Fibroblast of villous mesenchyme (primary cell): Measurements from ENCODE around the gene EIF4G3. TPM values are rescaled to one million over a fixed set of nuclear protein-coding genes. Genes with fewer than 3 reads are reported as not detected.
A peak's percentile ranks its signal among the peaks of the same experiment; 100 is the strongest.

Source experiments
- DNase-seq: peaks from one replicate; pipeline ENCODE4 v3.0.0-alpha.2; 2010; ENCODE audit warnings: low read depth
- H3K4me3 ChIP-seq: 2 replicates; pipeline ENCODE4 v1.5.1; 2011; ENCODE audit warnings: low read depth, mild to moderate bottlenecking, low read length
- total RNA-seq: library from RNA; depleted of rRNA; stranded (reverse); fragments of >200 nt; gene quantifications from 2 replicates; pipeline ENCODE4 v1.2.3, GENCODE V29; 2012
- TF ChIP-seq, protein P1 (sequence below): IDR thresholded peaks from 2 replicates; pipeline ENCODE4 v1.5.1; 2012; ENCODE audit warnings: low read depth, mild to moderate bottlenecking, low read length; ENCODE audit not compliant: insufficient read depth

The EIF4G3 gene
- total RNA-seq, 1 donor: 66.5 TPM

DNA sequence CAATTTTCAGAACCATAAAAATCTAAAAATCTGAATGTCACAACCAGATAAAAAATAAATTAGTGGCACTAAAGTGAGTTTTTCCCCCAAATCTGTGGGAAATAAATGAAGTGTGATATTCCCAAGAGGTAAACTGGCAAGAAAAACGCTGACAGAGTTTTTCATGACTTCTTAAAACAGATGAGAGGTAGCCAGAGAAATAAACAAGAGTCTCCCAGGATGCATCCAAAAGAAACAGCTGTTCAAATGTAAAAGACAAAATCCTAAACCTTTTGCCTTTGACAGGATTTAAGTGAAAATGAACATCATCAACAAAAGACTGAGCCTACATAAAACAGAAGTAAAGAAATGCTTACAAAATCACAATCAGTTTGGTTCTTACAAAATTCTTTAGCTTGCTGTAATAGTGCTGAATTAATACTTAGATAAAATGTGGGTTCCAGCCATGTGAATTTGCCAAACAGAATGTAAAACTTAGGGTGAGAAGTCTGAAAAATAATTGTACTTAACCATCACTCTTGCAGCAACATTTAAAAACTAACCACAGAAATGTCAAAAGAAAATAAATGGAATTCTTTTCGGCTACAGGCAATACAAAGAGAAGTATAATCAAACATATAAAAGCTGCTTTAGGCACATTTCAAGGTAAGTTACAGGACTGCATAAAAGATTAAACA lies 133.6 kb downstream of the EIF4G3 start:
- peak; percentile 70 for DNase-seq
- no peak overlapping the region for H3K4me3 ChIP-seq
- TF ChIP-seq, protein P1, sequence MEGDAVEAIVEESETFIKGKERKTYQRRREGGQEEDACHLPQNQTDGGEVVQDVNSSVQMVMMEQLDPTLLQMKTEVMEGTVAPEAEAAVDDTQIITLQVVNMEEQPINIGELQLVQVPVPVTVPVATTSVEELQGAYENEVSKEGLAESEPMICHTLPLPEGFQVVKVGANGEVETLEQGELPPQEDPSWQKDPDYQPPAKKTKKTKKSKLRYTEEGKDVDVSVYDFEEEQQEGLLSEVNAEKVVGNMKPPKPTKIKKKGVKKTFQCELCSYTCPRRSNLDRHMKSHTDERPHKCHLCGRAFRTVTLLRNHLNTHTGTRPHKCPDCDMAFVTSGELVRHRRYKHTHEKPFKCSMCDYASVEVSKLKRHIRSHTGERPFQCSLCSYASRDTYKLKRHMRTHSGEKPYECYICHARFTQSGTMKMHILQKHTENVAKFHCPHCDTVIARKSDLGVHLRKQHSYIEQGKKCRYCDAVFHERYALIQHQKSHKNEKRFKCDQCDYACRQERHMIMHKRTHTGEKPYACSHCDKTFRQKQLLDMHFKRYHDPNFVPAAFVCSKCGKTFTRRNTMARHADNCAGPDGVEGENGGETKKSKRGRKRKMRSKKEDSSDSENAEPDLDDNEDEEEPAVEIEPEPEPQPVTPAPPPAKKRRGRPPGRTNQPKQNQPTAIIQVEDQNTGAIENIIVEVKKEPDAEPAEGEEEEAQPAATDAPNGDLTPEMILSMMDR: no peak

GRCh38 chr1:21041541-21041940 lies 135.2 kb downstream of the EIF4G3 start:
- no peak for DNase-seq
- no peak overlapping the region for H3K4me3 ChIP-seq
- TF ChIP-seq, protein P1: no peak

GRCh38 chr1:21037091-21037490 lies 139.6 kb downstream of the EIF4G3 start:
- no peak overlapping the region for H3K4me3 ChIP-seq
- TF ChIP-seq, protein P1: no peak
- DNase-seq: no peak

DNA sequence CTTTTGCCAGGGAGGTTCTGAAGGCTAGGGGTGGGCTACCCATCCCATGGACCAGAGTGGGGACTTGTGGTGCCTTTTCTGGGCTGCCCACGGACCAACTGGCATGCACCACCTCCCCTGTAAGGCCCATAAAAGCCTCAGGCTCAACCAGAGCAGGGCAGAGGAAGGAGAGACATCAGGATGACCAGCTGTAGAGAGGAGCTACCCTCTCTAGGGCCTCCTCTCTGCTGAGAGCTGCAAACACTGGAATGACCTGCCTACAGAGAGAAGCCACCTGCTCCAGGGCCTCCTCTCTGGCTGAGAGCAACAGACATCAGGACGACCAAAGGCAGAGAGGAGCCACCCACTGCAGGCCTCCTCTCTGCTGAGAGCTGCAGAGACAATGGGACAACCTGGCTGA lies 140.9 kb downstream of the EIF4G3 start:
- no peak for DNase-seq
- no peak overlapping the region for H3K4me3 ChIP-seq
- TF ChIP-seq, protein P1: no peak

GRCh38 chr1:21034725-21035628 lies 141.7 kb downstream of the EIF4G3 start:
- TF ChIP-seq, protein P1: no peak
- no peak overlapping the region for H3K4me3 ChIP-seq
- no peak for DNase-seq

DNA sequence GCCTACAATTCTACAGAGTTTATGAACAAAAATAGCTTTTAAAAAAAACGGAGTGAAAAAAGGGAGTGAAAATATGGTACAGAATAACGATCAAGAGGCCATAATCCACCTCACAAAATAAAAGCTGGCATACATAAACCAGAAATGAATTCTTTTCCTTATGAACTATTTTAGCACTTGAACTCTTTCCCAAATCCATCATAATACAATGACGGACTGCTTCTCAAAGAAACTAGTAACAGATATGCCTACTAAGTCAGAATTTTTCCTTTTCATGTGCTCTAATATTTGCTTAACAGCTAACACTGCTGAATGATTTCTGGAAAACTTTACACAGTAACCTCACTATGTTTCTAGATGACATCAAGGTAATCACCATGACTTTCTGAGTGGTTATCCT lies 144.0 kb downstream of the EIF4G3 start:
- TF ChIP-seq, protein P1: no peak
- H3K4me3 ChIP-seq: no peak overlapping the region
- DNase-seq: no peak
